OCI-LY1 (cell line): Measurements from ENCODE around the gene LRCH3.
"Not testable (repeated sequence)": the region's sequence is repeated elsewhere in the genome, so short reads cannot be mapped to it uniquely, and the experiment has no call there.

Experiments
- EZH2 ChIP-seq: fragments of 200-600 bp; sonication (generic), shearing (Covaris generic); IDR thresholded peaks from 2 replicates; pipeline ENCODE4 v1.8.0; 2017; ENCODE audit warnings: borderline replicate concordance, mixed run types, mild to moderate bottlenecking, antibody characterized with exemption, low read length, moderate library complexity, mixed read lengths
- TF ChIP-seq, protein P1 (sequence below): fragments of 200-600 bp; sonication (generic), shearing (Covaris generic); IDR thresholded peaks from 2 replicates; pipeline ENCODE4 v1.5.1; 2017; ENCODE audit warnings: mild to moderate bottlenecking, antibody characterized with exemption, low read length, moderate library complexity, mixed read lengths

DNA sequence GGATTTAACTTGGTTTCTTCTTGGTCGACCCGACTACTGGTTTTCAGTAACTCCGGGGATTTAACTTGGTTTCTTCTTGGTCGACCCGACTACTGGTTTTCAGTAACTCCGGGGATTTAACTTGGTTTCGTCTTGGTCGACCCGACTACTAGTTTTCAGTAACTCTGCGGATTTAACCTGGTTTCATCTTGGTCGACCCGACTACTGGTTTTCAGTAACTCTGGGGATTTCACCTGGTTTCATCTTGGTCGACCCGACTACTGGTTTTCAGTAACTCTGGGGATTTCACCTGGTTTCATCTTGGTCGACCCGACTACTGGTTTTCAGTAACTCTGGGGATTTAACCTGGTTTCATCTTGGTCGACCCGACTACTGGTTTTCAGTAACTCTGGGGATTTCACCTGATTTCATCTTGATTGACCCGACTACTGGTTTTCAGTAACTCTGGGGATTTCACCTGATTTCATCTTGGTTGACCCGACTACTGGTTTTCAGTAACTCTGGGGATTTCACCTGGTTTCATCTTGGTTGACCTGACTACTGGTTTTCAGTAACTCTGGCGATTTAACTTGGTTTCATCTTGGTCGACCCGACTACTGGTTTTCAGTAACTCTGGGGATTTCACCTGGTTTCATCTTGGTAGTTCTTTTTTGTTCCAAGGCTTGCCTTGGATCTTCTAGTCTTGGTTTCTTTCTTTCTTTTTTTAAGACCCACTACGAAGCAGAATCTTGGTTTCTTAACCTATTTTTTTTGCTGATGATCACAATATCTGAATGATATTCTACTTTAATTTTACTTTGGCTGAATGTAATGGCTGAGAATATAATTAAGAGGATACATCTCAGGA is 130.6 kb downstream of the LRCH3 start:
- TF ChIP-seq, protein P1, sequence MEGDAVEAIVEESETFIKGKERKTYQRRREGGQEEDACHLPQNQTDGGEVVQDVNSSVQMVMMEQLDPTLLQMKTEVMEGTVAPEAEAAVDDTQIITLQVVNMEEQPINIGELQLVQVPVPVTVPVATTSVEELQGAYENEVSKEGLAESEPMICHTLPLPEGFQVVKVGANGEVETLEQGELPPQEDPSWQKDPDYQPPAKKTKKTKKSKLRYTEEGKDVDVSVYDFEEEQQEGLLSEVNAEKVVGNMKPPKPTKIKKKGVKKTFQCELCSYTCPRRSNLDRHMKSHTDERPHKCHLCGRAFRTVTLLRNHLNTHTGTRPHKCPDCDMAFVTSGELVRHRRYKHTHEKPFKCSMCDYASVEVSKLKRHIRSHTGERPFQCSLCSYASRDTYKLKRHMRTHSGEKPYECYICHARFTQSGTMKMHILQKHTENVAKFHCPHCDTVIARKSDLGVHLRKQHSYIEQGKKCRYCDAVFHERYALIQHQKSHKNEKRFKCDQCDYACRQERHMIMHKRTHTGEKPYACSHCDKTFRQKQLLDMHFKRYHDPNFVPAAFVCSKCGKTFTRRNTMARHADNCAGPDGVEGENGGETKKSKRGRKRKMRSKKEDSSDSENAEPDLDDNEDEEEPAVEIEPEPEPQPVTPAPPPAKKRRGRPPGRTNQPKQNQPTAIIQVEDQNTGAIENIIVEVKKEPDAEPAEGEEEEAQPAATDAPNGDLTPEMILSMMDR: not testable (repeated sequence)
- not testable (repeated sequence) for TF ChIP-seq EZH2
